Activated CD8-positive, alpha-beta T cell treated with anti-CD3 and anti-CD28 coated beads, Interleukin-2, amount 10 ng/mL, durations not matched to agents 7 days and 5 days (primary cell): ENCODE results near the gene CBFA2T3. TPM values are rescaled to one million over a fixed set of nuclear protein-coding genes. Genes with fewer than 3 reads are reported as not detected.

Experiments
- ATAC-seq: fragments of 150-1000 bp; cut with Tn5 transposase; one replicate; pipeline ENCODE4 v1.10.0; 2021; ENCODE audit warnings: moderate library complexity
- CTCF ChIA-PET: fragments of 350-600 bp; sonication (Branson Sonifier 250); formaldehyde crosslinking; loops from one replicate; lab custom pipeline; 2021; ENCODE audit warnings: antibody characterized with exemption; lab: Charles Lee
- POLR2A ChIA-PET: fragments of 350-600 bp; sonication (Branson Sonifier 250); formaldehyde crosslinking; loops from one replicate; lab custom pipeline; 2021; ENCODE audit warnings: antibody characterized with exemption; lab: Charles Lee
- DNase-seq: peaks from one replicate; pipeline ENCODE4 v3.0.0-alpha.2; 2020
- H3K27ac Mint-ChIP-seq: one replicate; pipeline ENCODE4 v1.8.0; 2021; ENCODE audit warnings: mild to moderate bottlenecking, mixed read lengths
- H3K27me3 Mint-ChIP-seq: one replicate; pipeline ENCODE4 v1.8.0; 2021; ENCODE audit warnings: low read depth, mixed read lengths
- H3K36me3 Mint-ChIP-seq: one replicate; pipeline ENCODE4 v1.8.0; 2021; ENCODE audit warnings: low read depth, mixed read lengths
- H3K4me1 Mint-ChIP-seq: one replicate; pipeline ENCODE4 v1.8.0; 2021; ENCODE audit warnings: low read depth, mixed read lengths
- H3K4me3 Mint-ChIP-seq: one replicate; pipeline ENCODE4 v1.8.0; 2021; ENCODE audit warnings: mild to moderate bottlenecking, mixed read lengths
- H3K9me3 Mint-ChIP-seq: one replicate; pipeline ENCODE4 v1.8.0; 2022; ENCODE audit warnings: mixed read lengths; ENCODE audit not compliant: insufficient read depth
- total RNA-seq, 2 experiments: library from RNA; stranded (reverse); gene quantifications; one replicate each; pipeline ENCODE4 v1.2.3, GENCODE V29; 2021

Gene CBFA2T3
- total RNA-seq, 2 experiments from 2014 or later = not detected

DNA sequence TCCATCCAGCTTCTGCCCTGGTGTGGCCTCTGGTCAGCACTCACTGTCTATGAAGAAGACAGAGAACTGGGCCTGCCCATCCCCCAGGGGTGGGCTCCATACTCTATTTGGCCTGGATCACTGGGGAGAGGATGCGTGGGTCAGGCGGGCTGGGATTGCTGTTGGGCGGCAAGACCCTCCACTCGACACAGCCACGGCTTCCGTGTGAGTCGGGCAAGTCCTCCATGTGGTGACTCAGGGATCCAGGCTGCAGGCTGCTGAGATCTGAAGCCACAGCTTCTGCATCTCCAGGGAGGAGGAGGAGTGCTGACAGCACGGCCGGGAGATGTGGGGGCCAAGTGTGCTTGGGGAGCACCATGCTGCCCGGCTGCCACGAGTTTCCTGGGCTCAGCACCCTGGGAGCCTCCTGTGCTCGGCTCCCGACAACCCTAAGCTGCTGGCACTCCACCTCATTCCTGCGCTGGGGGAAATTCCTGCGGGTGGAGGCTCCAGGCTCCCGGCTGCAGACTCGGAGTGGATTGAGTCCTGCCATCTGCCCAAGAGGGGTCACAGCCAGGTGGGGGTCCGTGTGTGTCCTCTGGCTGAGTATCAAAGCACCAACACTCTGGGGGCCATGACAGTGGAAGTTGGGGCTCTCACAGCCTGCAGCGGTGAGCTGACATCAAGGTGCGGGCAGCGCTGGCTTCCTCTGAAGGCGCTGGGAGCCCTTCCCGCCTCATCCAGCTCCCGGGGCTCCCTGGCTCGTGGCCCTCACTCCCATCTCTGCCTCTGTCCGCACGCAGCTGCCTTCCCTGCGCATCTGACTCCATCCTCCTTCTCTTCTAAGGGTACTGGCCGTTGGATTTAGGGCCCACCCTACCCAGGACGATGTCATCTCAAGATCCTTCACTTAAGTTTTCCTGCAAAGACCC is 24.4 kb upstream of the CBFA2T3 start:
- Mint-ChIP-seq H3K27ac (no peak overlapping the region), H3K27me3 (peaks cover 19% of the 10 kb centered on the region), H3K4me1 (peaks cover 6% of the 10 kb centered on the region), H3K36me3 (peaks cover 3% of the 10 kb centered on the region), H3K9me3 (peaks cover 11% of the 10 kb centered on the region), H3K4me3 (no peak overlapping the region)
- DNase-seq (no peak), ATAC-seq (no peak)
- CTCF ChIA-PET = no interaction called here
- POLR2A ChIA-PET = no interaction called here

DNA sequence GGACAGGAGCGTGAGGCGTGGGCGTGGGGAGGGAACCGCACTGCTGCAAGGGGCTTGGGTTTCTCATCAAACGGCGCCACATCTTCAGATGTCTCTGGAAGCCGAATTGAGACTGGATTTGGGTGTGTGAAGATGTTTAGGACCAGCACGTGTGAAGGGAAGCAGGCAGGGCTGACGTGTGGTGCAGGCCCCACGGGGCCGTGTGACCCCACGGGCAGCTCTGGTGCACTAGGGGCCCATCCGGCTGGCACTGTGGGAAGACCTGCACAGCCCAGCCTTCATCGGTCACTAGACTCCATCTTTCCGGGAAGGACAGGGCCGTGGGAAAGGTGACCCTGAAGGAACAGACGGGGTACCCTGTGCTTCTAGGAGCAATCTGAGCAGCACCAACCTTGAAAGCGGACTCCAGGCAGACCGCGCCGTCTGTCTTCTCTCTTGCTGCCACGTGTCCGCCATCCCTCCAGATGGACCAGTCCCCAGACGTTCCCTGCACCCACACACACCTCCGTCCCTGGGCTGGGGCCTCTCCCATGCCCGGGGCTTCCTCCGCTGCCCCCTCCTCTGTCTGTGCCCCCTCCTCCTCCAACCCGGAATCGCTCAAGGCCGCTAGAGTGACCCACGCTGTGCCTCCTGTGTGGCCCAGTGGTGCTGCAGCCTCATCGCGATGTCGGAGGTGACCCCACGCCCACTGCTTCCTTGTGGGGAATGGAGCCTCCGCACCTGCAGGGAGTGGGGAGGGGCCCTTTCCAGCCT is 23.4 kb upstream of the CBFA2T3 start:
- DNase-seq = no peak
- POLR2A ChIA-PET = no interaction called here

DNA sequence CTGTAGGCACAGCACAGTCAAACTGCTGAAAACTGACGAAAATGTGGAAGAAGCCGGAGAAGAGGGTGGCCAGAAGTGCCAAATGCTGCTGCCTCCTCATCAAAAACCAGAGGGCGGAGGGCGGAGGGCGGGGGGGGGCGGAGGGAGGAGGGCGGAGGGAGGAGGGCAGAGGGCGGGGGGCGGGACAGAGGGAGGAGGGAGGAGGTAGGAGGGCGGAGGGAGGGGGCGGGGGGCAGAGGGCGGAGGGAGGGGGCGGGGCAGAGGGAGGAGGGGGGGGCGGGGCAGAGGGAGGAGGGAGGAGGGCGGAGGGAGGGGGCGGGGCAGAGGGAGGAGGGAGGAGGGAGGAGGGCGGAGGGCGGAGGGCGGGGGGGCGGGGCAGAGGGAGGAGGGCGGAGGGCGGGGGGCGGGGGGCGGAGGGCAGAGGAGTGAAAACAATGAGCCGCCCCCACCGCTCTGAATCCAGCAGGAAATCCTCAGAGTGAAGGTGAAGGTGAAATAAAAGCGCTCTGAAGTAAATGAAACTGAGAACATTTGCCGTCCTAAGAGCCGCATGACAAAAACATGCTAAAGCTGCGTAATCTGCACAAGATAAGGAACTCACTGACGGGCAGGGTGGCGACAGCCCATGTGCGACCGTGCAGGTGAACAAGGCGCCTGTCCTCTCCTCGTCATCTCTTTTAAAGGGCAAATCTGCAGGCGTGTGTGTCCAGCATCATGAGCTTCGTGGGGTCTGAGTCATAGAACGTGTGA is 22.6 kb upstream of the CBFA2T3 start:
- H3K4me3 Mint-ChIP-seq = no peak overlapping the region
- ATAC-seq = no peak
- peaks cover 6% of the 10 kb centered on the region for H3K4me1 Mint-ChIP-seq
- no peak overlapping the region for H3K27ac Mint-ChIP-seq
- DNase-seq = no peak
- peaks cover 13% of the 10 kb centered on the region for H3K27me3 Mint-ChIP-seq
- peaks cover 11% of the 10 kb centered on the region for H3K9me3 Mint-ChIP-seq
- POLR2A ChIA-PET = no interaction called here
- peaks cover 3% of the 10 kb centered on the region for H3K36me3 Mint-ChIP-seq
- CTCF ChIA-PET = no interaction called here

More for the DNA sequence above, 23.4 kb upstream of the CBFA2T3 start:
- peaks cover 3% of the 10 kb centered on the region for H3K36me3 Mint-ChIP-seq
- no peak for ATAC-seq
- H3K4me1 Mint-ChIP-seq = peaks cover 6% of the 10 kb centered on the region
- CTCF ChIA-PET = no interaction called here
- H3K27me3 Mint-ChIP-seq = peaks cover 19% of the 10 kb centered on the region
- H3K4me3 Mint-ChIP-seq = no peak overlapping the region
- H3K27ac Mint-ChIP-seq = no peak overlapping the region
- H3K9me3 Mint-ChIP-seq = peaks cover 11% of the 10 kb centered on the region

DNA sequence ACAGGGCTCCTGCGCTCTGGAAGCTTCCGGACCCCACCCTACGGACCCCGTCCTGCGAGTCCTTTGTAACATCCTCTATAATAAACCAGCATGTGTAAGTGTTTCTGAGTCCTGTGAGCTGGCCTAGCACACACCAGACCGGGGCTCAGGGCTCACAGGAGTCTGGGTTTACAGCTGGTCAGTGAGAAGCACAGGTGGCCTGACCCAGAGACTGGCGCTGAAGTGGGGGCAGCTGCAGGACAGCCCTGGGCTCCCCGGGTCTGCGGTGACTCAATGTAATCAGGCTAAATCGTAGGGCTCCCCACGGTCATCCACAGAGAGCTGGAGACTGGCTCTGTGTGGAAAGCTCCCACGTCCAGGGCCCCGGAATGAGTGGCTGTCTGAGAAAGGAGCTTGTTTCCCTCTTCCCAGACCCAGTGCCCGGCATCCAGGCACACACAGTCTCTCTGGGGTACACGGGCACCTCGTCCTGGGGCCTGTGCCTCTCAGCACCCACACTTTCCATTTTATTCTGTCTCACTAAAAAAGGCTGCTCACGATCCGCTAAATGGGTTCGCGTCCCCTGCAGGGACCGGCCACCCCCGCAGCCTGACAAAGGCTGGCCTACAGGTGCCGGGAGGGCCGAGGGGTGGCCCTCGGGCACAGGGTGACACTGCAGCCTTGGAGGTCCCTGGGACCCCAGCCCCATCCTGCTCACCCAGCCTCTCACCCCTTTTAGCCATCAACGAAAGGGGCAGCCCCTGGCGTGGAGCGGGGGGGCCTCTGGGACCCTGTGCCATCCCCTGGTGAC is 18.9 kb upstream of the CBFA2T3 start:
- ChIA-PET CTCF (no interaction called here), POLR2A (no interaction called here)
- no peak overlapping the region for H3K4me3 Mint-ChIP-seq
- peaks cover 3% of the 10 kb centered on the region for H3K36me3 Mint-ChIP-seq
- H3K4me1 Mint-ChIP-seq = peaks cover 6% of the 10 kb centered on the region
- peaks cover 11% of the 10 kb centered on the region for H3K9me3 Mint-ChIP-seq
- H3K27ac Mint-ChIP-seq = no peak overlapping the region
- DNase-seq (no peak), ATAC-seq (no peak)
- H3K27me3 Mint-ChIP-seq = peaks cover 2% of the 10 kb centered on the region

DNA sequence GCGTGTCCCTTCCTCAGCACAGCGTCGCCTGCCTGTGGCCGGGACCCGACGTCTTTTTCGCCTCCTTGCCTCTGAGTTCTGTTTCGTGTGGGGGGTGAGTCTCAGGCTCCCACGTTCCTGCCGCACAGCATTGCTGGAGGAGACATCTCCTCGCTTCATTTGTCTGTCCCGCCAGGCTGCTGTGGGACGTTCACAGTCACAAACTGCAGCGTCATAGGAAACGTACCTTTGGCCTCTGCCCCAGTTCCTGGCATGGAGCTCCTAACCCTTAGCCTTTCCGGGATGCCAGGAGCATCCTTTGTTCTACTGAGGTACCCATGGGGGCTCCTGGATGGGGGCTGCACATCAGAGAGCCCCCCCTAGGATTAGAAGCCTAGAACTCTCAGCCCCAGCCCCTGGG is 18.2 kb upstream of the CBFA2T3 start:
- Mint-ChIP-seq H3K27ac (no peak overlapping the region), H3K9me3 (peaks cover 11% of the 10 kb centered on the region), H3K4me1 (peaks cover 6% of the 10 kb centered on the region), H3K36me3 (peaks cover 3% of the 10 kb centered on the region), H3K4me3 (no peak overlapping the region), H3K27me3 (peaks cover 2% of the 10 kb centered on the region)
- POLR2A ChIA-PET = no interaction called here
- DNase-seq = no peak
- no peak for ATAC-seq
- CTCF ChIA-PET = no interaction called here

DNA sequence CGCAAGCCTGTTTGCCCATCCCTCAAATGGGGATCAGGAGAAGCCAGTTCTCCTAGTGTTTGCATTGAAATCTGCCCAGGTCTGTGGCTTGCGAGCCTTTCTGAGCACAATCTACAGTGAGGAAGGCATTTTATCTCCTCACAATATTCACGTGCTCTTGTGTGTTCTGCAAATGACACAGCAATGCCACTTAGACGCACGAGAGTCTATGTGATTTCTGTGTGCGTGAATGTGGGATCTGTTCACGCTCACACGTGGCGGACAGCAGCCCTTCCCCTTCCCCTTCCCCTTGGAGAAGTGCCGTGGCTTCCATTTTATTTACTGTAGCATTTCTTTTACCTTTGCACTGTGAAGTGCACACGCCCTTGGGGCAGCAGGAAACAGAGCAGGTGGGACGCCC is 17.7 kb upstream of the CBFA2T3 start:
- Mint-ChIP-seq H3K4me3 (no peak overlapping the region), H3K9me3 (peaks cover 11% of the 10 kb centered on the region), H3K4me1 (peaks cover 4% of the 10 kb centered on the region), H3K36me3 (no peaks in the 10 kb centered on the region), H3K27me3 (peaks cover 2% of the 10 kb centered on the region), H3K27ac (no peak overlapping the region)
- DNase-seq = no peak
- POLR2A ChIA-PET = no interaction called here
- no peak for ATAC-seq
- CTCF ChIA-PET = no interaction called here

DNA sequence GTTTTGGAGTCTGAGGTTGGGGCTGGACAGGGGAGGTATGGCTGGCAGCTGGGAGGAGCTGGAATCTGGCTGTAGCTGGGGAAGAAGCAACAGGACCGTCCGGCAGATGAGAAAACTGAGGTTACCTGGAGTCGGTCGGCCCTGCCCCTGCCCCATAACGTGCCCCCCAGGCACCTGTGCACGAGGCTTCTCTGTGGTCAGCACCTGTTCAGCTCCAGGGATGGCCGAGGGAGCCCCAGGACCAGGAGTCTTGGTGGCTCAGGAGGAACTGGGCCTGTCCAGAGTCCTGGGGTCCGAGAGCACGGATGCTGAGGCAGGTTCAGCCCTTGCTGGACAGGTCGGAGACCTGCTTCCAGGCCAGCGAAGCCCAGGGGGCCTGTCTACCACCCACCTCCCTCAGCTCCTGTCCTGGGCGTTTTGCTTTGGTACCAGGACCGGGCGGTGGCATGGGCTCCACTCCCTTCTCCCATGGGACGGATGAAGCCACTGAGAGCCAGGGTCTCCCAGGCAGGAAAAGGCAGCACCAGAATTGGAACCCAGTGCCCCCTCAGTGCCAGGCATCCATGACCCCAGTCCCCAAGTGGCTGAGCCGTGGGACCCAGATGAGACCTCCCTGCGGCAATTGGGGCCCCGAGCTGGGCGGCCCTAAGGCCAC is 17.1 kb upstream of the CBFA2T3 start:
- DNase-seq = no peak
- H3K4me1 Mint-ChIP-seq = peaks cover 2% of the 10 kb centered on the region
- peaks cover 1% of the 10 kb centered on the region for H3K27me3 Mint-ChIP-seq
- no peak overlapping the region for H3K4me3 Mint-ChIP-seq
- H3K9me3 Mint-ChIP-seq = peaks cover 9% of the 10 kb centered on the region
- H3K27ac Mint-ChIP-seq = no peak overlapping the region
- H3K36me3 Mint-ChIP-seq = no peaks in the 10 kb centered on the region
- POLR2A ChIA-PET = no interaction called here
- ATAC-seq = no peak
- CTCF ChIA-PET = no interaction called here

DNA sequence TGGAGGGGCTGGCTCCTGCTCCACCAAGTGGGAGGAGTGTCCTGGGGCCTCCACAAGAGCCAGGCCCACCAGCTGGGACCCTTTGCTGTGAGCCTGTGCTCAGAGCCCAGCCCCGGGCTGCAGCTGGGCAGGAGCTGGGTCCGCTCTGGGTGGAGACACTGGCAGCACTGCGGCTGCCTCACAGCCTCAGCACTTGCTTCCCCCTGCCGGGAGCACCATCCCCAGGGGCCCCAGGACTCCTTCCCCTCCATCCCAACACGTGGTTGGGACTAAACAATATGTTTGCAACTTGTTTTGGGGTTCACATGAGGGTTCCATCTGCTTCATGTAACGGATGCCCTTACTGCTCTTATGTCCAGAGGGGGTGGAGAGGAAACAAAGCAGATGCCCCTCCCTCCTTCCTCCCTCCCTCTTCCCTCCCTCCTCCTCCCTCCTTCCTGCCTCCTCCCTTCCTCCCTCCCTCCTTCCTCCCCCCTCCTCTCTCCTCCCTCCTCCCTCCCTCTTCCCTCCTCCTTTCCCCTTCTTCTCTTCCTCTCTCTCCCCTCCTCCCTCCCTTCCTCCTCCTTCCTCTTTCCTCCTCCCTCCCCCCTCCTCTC is 16.3 kb upstream of the CBFA2T3 start:
- DNase-seq (no peak), ATAC-seq (no peak)
- Mint-ChIP-seq H3K27ac (no peak overlapping the region), H3K9me3 (peaks cover 7% of the 10 kb centered on the region), H3K27me3 (no peaks in the 10 kb centered on the region), H3K4me1 (no peaks in the 10 kb centered on the region), H3K4me3 (no peak overlapping the region), H3K36me3 (no peaks in the 10 kb centered on the region)
- CTCF ChIA-PET = no interaction called here
- POLR2A ChIA-PET = no interaction called here

DNA sequence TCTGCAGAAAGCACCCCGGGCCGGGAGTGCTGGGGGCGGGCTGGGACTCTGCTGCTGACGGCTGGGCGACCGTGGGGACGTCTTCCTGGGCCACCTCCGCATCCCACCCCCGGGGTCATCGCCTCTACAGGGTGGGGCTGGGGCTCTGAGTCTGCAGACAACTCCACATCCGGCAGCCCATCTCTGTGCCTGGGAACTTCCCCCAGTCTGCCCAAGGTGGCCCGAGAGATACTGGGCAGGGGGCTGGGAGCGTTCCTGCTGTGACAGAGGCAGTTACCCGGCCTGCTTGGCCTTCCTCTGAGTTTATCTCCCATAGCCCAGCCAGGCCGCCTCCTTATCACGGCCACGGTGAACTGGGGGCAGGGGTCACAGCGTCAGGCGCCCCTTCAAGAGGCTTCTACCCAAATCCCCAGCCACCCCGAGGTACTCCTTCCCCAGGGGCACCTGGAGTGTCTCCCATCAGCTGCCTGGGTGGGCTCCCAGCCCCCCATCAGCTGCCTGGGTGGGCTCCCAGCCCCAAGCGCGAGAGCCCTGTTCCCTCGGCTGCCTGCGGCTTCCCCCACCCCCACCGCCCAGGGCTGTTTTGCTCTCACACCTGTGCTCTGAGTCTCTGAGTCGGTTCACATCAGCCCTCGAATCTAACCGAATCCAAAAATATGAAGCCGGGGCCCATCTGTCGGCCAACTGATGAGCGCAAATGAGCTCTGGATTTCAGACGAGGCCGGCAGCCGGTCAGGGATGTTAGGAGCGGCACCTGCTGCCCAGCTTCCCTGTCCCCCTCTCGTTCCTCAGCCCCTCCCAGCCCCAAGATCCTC is 15.6 kb upstream of the CBFA2T3 start:
- H3K9me3 Mint-ChIP-seq = peaks cover 4% of the 10 kb centered on the region
- ATAC-seq = no peak

DNA sequence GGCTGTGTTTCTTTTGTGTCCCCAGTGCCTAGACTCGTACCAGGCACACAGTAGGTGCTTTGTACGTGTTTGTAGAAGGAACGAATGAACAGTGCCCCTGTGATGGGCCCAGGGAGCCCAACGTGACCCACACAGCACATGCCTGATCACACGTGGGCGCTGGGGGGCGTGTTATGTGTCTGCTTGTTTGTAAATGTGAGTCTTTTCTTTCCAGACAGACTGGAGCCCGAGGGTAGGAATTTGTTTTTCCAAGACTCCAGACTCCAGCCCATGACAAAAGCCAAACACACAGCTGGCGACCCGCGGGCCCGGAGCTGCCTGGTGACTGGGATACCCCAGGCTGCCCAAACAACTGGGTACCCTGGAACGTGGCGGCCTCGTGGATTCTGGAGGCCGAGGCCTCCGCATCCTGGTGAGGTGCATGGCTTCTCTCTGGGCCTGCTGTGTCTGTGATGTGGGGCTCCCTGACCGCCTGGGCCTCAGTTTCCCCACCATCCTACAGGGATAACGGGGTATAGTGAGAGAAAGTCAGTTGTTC is 14.9 kb upstream of the CBFA2T3 start:
- ATAC-seq (no peak), DNase-seq (no peak)
- no peak overlapping the region for H3K4me3 Mint-ChIP-seq
- no peaks in the 10 kb centered on the region for H3K36me3 Mint-ChIP-seq
- POLR2A ChIA-PET = no interaction called here
- no peaks in the 10 kb centered on the region for H3K4me1 Mint-ChIP-seq
- no peak overlapping the region for H3K27ac Mint-ChIP-seq
- H3K27me3 Mint-ChIP-seq = no peaks in the 10 kb centered on the region
- CTCF ChIA-PET = no interaction called here
- no peaks in the 10 kb centered on the region for H3K9me3 Mint-ChIP-seq

More for the DNA sequence above, 15.6 kb upstream of the CBFA2T3 start:
- Mint-ChIP-seq H3K4me1 (no peaks in the 10 kb centered on the region), H3K4me3 (no peak overlapping the region), H3K27me3 (no peaks in the 10 kb centered on the region), H3K27ac (no peak overlapping the region), H3K36me3 (no peaks in the 10 kb centered on the region)
- DNase-seq = no peak
- ChIA-PET CTCF (no interaction called here), POLR2A (no interaction called here)
